GM12873 (cell line): ENCODE data around the gene NCAM2.

Source experiments
- CTCF ChIP-seq: IDR thresholded peaks from 2 replicates; pipeline ENCODE4 v1.5.1; 2012; ENCODE audit warnings: low read depth, mild to moderate bottlenecking, moderate library complexity, low read length, control low read depth; ENCODE audit not compliant: insufficient read depth; ENCODE audit errors: missing control alignments

NCAM2 gene

GRCh38 chr21:21210552-21210951 lies 212.3 kb downstream of the NCAM2 start:
- TF ChIP-seq CTCF, result no peak

GRCh38 chr21:21213297-21213696 lies 215.1 kb downstream of the NCAM2 start:
- TF ChIP-seq CTCF, result no peak

GRCh38 chr21:21216047-21216446 lies 217.8 kb downstream of the NCAM2 start:
- no peak for TF ChIP-seq CTCF

- TF ChIP-seq CTCF, result no peak
These were observed 228.3 kb downstream of the NCAM2 start for GRCh38 chr21:21226472-21226871.

GRCh38 chr21:21230672-21231071 lies 232.5 kb downstream of the NCAM2 start:
- no peak for TF ChIP-seq CTCF

GRCh38 chr21:21231913-21232312 lies 233.7 kb downstream of the NCAM2 start:
- no peak for TF ChIP-seq CTCF

- TF ChIP-seq CTCF, result no peak
These were observed 234.1 kb downstream of the NCAM2 start for GRCh38 chr21:21232320-21232719.

- TF ChIP-seq CTCF, result no peak
These were observed 234.8 kb downstream of the NCAM2 start for GRCh38 chr21:21233051-21233450.
